Caco-2 (cell line): ENCODE measurements around the gene RIN3. TPM values are rescaled to one million over a fixed set of nuclear protein-coding genes. Genes with fewer than 3 reads are reported as not detected.

Experiments used
- BruUV-seq: library from RNA; stranded (reverse); fragments of 400-500 nt; replicated peaks from 2 replicates; lab custom pipeline; 2021; lab: Mats Ljungman, UMichigan
- CTCF ChIA-PET: fragments of 300-600 bp; sonication (Branson Sonifier 250); formaldehyde crosslinking; loops from one replicate; lab custom pipeline; 2022; ENCODE audit warnings: antibody characterized with exemption; lab: Charles Lee
- POLR2A ChIA-PET: fragments of 300-600 bp; sonication (Branson Sonifier 250); formaldehyde crosslinking; loops from one replicate; lab custom pipeline; 2022; ENCODE audit warnings: antibody characterized with exemption; lab: Charles Lee
- DNase-seq, 2 experiments: peaks; one replicate each; pipeline versions ENCODE4 v3.0.0 to v3.0.0-alpha.2; 2020 to 2022
- H3K27me3 ChIP-seq: replicated peaks from 2 replicates; pipeline ENCODE4 v1.6.0; 2011; ENCODE audit warnings: low read length; ENCODE audit not compliant: control insufficient read depth, insufficient read depth
- H3K36me3 ChIP-seq: 2 replicates; pipeline ENCODE4 v1.5.1; 2011; ENCODE audit warnings: low read length; ENCODE audit not compliant: control insufficient read depth, insufficient read depth
- H3K4me1 ChIP-seq: fragments of 250-450 bp; sonication (Bioruptor Pico); 2 replicates; pipeline ENCODE4 v1.5.1; 2020; ENCODE audit warnings: mild to moderate bottlenecking
- H3K4me3 ChIP-seq: 2 replicates; pipeline ENCODE4 v1.5.1; 2011; ENCODE audit warnings: low read depth, mild to moderate bottlenecking, control low read depth, low read length
- H3K9me3 ChIP-seq: fragments of 250-450 bp; sonication (Bioruptor Pico); 2 replicates; pipeline ENCODE4 v1.5.1; 2020; ENCODE audit warnings: mild to moderate bottlenecking, moderate library complexity
- H3K27ac Mint-ChIP-seq: one replicate; pipeline ENCODE4 v1.8.0; 2022; ENCODE audit warnings: mixed read lengths; ENCODE audit not compliant: unreplicated experiment
- H3K27me3 Mint-ChIP-seq: one replicate; pipeline ENCODE4 v1.8.0; 2022; ENCODE audit warnings: mixed read lengths; ENCODE audit not compliant: insufficient read depth, unreplicated experiment
- H3K36me3 Mint-ChIP-seq: one replicate; pipeline ENCODE4 v1.8.0; 2022; ENCODE audit warnings: mild to moderate bottlenecking, mixed read lengths; ENCODE audit not compliant: insufficient read depth, unreplicated experiment
- H3K4me1 Mint-ChIP-seq: one replicate; pipeline ENCODE4 v1.8.0; 2022; ENCODE audit warnings: low read depth, mixed read lengths; ENCODE audit not compliant: unreplicated experiment
- H3K4me3 Mint-ChIP-seq: one replicate; pipeline ENCODE4 v1.8.0; 2022; ENCODE audit warnings: mild to moderate bottlenecking, moderate library complexity, mixed read lengths; ENCODE audit not compliant: unreplicated experiment
- H3K9me3 Mint-ChIP-seq: one replicate; pipeline ENCODE4 v1.8.0; 2022; ENCODE audit warnings: mixed read lengths; ENCODE audit not compliant: unreplicated experiment
- intact Hi-C: fragments of 100-400 bp; cut with micrococcal nuclease; formaldehyde crosslinking; loops from one replicate; pipeline ENCODE4 v1.10.0; 2022; ENCODE audit not compliant: unreplicated experiment
- total RNA-seq: library from RNA; stranded (reverse); gene quantifications from 2 replicates; pipeline ENCODE4 v1.2.3, GENCODE V29; 2022
- TF ChIP-seq, protein P1 (sequence below), 2 experiments: fragments of 200-600 bp in 1 of 2; IDR thresholded peaks; 1 replicate in 1 of 2; 2 replicates in 1 of 2; pipeline versions ENCODE4 v1.5.1 to v1.8.0; 2011 to 2022; ENCODE audit warnings: antibody characterized with exemption in 1 of 2, control low read depth in 1 of 2, inconsistent platforms in 1 of 2, low read depth in 1 of 2, low read length in 1 of 2, mild to moderate bottlenecking in 1 of 2, moderate library complexity in 1 of 2; ENCODE audit not compliant: insufficient read depth in 1 of 2, severe bottlenecking in 1 of 2, unreplicated experiment in 1 of 2

RIN3 gene
- total RNA-seq, 1 experiment from 2014 or later, result 20.7 TPM

DNA sequence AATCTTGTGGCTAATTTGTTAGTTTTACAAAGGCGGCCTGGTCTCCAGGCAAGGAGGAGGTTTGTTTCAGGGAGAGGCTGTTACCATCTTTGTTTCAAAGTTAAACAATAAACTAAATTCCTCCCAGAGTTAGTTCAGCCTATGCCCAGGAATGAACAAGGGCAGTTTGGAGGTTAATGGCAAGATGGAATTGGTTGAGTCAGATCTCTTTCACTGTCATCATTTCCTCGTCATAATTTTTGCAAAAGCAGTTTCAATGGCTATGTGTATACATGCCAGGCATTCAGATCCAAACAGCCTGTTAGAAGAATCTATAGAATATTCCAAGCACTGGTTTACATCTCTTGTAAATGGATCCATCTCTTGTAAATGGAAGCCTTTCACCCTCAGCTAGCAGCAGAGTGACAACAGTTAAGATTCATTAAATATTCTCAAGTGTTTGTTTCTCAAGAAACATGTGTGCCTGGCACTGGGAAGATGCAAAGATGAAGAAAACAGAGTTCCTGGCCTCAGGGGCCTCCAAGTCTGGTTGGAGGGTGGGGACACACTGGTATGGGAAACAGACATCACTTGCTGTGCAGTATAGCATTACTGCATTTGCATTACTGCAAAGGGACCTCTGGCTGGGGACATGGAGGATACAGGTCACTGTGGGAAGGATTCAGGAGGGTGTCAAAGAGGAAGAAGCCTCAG is 65.8 kb downstream of the RIN3 start:
- ChIA-PET POLR2A (no interaction called here), CTCF (no interaction called here)

DNA sequence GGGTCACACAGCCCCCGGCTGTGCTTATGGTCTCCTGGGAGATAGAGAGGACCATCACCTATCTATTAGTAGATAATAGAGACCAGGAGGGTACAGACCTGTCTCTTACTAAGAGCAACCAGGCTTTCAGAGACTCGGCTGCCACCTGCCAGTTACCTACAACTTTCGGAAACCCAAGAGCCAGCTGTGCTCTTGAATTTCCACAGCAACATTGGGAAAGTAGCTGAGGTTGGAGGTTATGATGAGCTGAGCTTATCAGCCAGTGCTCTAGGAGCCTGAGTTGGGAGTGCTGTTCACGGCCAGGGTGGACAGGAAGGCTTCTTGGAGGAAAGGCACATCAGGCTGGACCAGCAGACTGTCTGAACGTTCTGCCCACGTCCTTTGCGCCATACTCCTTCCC is 67.6 kb downstream of the RIN3 start:
- no peaks in the 10 kb centered on the region; the same call in 1 of the 2 replicates for H3K36me3 ChIP-seq
- no peak overlapping the region for H3K4me3 ChIP-seq
- TF ChIP-seq, protein P1, sequence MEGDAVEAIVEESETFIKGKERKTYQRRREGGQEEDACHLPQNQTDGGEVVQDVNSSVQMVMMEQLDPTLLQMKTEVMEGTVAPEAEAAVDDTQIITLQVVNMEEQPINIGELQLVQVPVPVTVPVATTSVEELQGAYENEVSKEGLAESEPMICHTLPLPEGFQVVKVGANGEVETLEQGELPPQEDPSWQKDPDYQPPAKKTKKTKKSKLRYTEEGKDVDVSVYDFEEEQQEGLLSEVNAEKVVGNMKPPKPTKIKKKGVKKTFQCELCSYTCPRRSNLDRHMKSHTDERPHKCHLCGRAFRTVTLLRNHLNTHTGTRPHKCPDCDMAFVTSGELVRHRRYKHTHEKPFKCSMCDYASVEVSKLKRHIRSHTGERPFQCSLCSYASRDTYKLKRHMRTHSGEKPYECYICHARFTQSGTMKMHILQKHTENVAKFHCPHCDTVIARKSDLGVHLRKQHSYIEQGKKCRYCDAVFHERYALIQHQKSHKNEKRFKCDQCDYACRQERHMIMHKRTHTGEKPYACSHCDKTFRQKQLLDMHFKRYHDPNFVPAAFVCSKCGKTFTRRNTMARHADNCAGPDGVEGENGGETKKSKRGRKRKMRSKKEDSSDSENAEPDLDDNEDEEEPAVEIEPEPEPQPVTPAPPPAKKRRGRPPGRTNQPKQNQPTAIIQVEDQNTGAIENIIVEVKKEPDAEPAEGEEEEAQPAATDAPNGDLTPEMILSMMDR (IDR thresholded peaks at IDR 0.05; ENCODE audit: insufficient read depth in 1 of 2, low read depth in 1 of 2, low read length in 1 of 2, severe bottlenecking in 1 of 2, unreplicated experiment in 1 of 2), result no peak
- H3K9me3 ChIP-seq, result peaks cover 4% of the 10 kb centered on the region; the same call in 1 of the 2 replicates
- intact Hi-C loops, result no loop called here
- Mint-ChIP-seq H3K27me3 (no peaks in the 10 kb centered on the region), H3K36me3 (peaks cover 29% of the 10 kb centered on the region), H3K4me3 (no peak overlapping the region), H3K27ac (no peak overlapping the region), H3K9me3 (peaks cover 8% of the 10 kb centered on the region), H3K4me1 (no peaks in the 10 kb centered on the region)
- no TSS peak for BruUV-seq
- POLR2A ChIA-PET, result no interaction called here
- no peaks in the 10 kb centered on the region for H3K27me3 ChIP-seq
- DNase-seq, result no peak
- H3K4me1 ChIP-seq, result no peaks in the 10 kb centered on the region
- CTCF ChIA-PET, result no interaction called here

More for the DNA sequence above, 65.8 kb downstream of the RIN3 start:
- no peaks in the 10 kb centered on the region for H3K4me1 Mint-ChIP-seq
- no peak overlapping the region for H3K27ac Mint-ChIP-seq
- TF ChIP-seq, protein P1 (IDR thresholded peaks at IDR 0.05; ENCODE audit: insufficient read depth in 1 of 2, low read depth in 1 of 2, low read length in 1 of 2, severe bottlenecking in 1 of 2, unreplicated experiment in 1 of 2), result no peak
- intact Hi-C loops, result no loop called here
- Histone ChIP-seq H3K36me3 (no peaks in the 10 kb centered on the region; the same call in 1 of the 2 replicates), H3K27me3 (no peaks in the 10 kb centered on the region), H3K4me1 (no peaks in the 10 kb centered on the region), H3K4me3 (no peak overlapping the region), H3K9me3 (peaks cover 4% of the 10 kb centered on the region; the same call in 1 of the 2 replicates)
- no TSS peak for BruUV-seq
- H3K27me3 Mint-ChIP-seq, result no peaks in the 10 kb centered on the region
- H3K9me3 Mint-ChIP-seq, result peaks cover 8% of the 10 kb centered on the region
- no peak for DNase-seq
- no peak overlapping the region for H3K4me3 Mint-ChIP-seq
- peaks cover 34% of the 10 kb centered on the region for H3K36me3 Mint-ChIP-seq

DNA sequence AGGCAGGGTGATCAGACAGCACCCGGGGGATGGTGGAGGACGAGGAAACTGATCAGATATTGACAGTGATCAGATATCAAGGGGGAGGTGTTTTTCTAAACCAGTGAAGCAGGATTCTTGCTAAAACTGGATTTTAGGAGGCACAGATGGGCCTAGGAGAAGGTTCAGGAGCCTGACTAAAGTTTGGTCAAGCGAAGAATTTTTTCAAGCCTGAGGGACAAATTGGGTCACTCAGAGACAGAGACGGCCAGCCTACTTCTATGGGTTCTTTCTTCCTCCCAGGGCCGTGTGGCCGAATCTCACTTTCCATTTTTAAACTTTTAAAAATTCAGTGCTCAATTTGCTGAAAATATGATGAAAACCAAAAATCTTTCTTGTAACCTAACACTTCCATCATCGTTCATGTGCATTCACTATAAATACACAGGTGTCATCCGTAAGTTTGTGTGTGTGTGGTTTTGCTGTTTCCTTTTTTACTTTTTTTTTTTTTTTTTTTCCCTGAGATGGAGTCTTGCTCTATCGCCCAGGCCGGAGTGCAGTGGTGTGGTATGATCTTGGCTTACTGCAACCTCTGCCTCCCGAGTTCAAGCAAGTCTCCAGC is 68.5 kb downstream of the RIN3 start:
- CTCF ChIA-PET, result no interaction called here
- Histone ChIP-seq H3K36me3 (no peaks in the 10 kb centered on the region; the same call in 1 of the 2 replicates), H3K27me3 (no peaks in the 10 kb centered on the region), H3K4me3 (no peak overlapping the region), H3K9me3 (peaks cover 4% of the 10 kb centered on the region; the same call in 1 of the 2 replicates), H3K4me1 (no peaks in the 10 kb centered on the region)
- intact Hi-C loops, result no loop called here
- POLR2A ChIA-PET, result no interaction called here
- BruUV-seq, result no TSS peak
- DNase-seq, result no peak
- Mint-ChIP-seq H3K36me3 (peaks cover 30% of the 10 kb centered on the region), H3K4me3 (no peak overlapping the region), H3K27me3 (no peaks in the 10 kb centered on the region), H3K4me1 (no peaks in the 10 kb centered on the region), H3K9me3 (peaks cover 8% of the 10 kb centered on the region), H3K27ac (no peak overlapping the region)
- TF ChIP-seq, protein P1 (IDR thresholded peaks at IDR 0.05; ENCODE audit: insufficient read depth in 1 of 2, low read depth in 1 of 2, low read length in 1 of 2, severe bottlenecking in 1 of 2, unreplicated experiment in 1 of 2), result no peak
